Inflammatory macrophage treated with lipopolysaccharide for 4 hours (primary cell): Measurements from ENCODE around the gene PDK2.
A peak's percentile ranks its signal among the peaks of the same experiment; 100 is the strongest.

Experiments
- DNase-seq: peaks from one replicate; pipeline ENCODE4 v3.0.0-alpha.2; 2020

PDK2 gene

DNA sequence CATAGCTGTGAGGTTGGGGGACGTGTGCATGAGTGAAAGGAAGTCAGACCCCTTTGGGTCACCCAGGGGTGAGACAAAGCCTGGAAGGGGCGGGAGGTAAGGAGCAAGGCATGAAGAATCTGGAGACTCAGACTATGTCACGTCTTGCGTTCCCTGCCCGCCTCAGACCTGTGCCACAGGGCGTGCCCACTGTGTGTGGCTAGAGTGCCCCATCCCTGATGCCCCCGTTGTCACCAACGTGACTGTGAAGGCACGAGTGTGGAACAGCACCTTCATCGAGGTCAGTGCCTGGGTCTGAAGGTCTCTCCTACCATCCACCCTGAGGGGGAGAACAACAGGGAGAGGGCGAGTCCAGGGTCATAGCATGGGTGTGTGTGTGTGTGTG, 15.1 kb upstream of the PDK2 start:
- no peak for DNase-seq

- no peak for DNase-seq
Measured at GRCh38 chr17:50080827-50081226, 14.3 kb upstream of the PDK2 start.

- DNase-seq: no peak
Measured at GRCh38 chr17:50081757-50082156, 13.4 kb upstream of the PDK2 start.

- DNase-seq: peak; percentile 70
Measured at GRCh38 chr17:50087246-50087911, 7.8 kb upstream of the PDK2 start.

GRCh38 chr17:50087912-50088405, 7.2 kb upstream of the PDK2 start:
- DNase-seq: no peak

DNA sequence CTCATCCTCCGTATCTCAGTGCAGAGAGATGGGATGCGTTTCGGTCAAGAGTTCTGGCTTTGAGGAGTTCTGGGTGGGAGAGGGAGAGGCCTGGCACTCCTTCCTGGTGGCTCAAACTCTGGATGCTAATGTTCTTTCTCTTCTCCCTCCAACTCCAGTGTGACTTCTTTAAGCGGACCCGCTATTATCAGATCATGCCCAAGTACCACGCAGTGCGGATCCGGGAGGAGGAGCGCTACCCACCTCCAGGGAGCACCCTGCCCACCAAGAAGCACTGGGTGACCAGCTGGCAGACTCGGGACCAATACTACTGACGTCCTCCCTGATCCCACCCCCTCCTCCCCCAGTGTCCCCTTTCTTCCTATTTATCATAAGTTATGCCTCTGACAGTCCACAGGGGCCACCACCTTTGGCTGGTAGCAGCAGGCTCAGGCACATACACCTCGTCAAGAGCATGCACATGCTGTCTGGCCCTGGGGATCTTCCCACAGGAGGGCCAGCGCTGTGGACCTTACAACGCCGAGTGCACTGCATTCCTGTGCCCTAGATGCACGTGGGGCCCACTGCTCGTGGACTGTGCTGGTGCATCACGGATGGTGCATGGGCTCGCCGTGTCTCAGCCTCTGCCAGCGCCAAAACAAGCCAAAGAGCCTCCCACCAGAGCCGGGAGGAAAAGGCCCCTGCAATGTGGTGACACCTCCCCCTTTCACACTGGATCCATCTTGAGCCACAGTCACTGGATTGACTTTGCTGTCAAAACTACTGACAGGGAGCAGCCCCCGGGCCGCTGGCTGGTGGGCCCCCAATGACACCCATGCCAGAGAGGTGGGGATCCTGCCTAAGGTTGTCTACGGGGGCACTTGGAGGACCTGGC, 6.0 kb upstream of the PDK2 start:
- no peak for DNase-seq

GRCh38 chr17:50090071-50090470, 5.1 kb upstream of the PDK2 start:
- DNase-seq: no peak

GRCh38 chr17:50090971-50091917, 3.9 kb upstream of the PDK2 start:
- DNase-seq: no peak

- no peak for DNase-seq
Measured at GRCh38 chr17:50091918-50092285, 3.2 kb upstream of the PDK2 start.

DNA sequence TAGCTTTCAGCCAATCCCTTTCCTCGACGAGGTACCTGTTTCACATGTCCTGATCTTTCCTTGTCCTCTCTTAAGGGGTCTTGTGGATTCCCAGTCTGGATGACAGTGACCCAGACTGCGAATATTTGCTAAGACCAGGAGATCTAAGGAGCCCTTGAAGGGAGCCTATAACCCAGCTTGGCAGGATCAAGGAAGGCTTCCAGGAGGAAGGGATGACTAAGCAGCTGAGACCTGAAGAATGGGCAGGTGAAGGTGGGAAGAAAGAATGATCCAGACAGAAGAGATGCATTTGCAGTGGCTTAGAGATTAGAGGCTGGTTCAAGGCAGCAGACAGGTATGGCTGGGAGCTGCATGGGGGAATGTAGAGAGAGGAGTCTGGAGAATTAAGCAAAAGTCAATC, 1.9 kb upstream of the PDK2 start:
- no peak for DNase-seq

- DNase-seq: no peak
Measured at GRCh38 chr17:50093807-50094206, 1.3 kb upstream of the PDK2 start.

DNA sequence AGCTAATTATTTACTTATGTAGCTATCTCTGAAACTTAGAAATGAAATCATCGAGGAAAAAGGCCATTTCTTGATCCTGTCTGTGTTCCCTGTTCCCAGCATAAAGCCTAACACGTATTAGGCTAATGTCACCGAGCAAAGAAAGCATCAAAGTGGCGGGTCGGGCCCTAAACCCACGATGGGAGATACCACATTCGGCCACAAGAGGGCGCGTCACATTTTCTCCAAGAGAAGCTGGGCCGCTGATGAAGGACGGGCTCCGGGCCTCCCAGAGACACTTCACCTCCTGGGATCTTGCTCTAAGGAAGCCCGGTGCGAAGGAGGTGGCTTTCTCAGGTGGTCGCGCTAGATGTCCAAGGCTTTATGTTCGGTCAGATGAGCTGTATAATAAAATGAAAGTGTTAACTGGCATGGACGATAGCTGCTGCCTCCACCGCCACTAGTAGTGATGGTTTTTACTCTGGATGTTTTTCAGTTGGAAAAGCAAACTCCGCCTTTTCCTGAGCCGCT, 853 bp upstream of the PDK2 start:
- peak; percentile 78 for DNase-seq

GRCh38 chr17:50095626-50096037, 481 bp downstream of the PDK2 start:
- no peak for DNase-seq

DNA sequence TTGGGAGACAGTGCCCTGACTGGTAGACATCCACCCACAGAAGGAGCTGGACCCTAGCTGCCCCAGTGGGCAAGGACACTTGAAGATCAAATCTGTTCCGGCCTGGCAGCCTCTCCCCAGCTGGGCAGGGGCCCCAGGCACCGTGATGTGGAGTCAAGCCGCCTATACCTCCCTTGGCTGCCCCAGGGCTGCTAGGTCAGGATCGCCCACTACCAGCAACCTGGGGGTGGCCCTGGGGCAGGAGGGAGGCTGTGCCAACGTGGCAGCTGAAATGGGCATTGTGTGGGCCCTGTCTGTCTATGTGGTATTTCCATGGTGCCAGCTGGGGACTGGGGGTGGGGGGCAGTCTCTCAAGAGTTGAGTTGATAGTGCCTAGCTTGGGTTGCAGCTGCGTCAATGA, 941 bp downstream of the PDK2 start:
- DNase-seq: no peak

GRCh38 chr17:50096758-50097157, 1.6 kb downstream of the PDK2 start:
- DNase-seq: no peak

- DNase-seq: no peak
Measured at GRCh38 chr17:50097455-50097854, 2.3 kb downstream of the PDK2 start.

DNA sequence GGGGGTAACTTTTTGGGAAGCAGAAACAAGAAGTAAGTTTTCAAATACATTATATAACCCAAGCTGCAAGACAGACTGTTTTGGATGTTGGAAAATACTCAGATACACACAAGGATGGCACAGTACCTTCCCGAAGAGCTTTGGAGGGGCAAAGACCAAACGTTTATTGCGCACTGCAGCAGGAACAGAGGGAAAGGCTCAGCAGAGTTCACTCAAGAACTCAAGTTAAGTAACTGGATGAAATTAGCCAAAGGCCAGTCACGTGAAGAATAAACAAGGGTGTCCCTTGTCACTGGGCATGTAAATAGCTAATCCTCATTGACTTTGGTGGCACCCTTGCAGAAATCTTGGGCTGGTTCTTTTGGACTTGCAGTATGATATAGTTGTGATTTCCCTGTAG, 2.8 kb downstream of the PDK2 start:
- no peak for DNase-seq

DNA sequence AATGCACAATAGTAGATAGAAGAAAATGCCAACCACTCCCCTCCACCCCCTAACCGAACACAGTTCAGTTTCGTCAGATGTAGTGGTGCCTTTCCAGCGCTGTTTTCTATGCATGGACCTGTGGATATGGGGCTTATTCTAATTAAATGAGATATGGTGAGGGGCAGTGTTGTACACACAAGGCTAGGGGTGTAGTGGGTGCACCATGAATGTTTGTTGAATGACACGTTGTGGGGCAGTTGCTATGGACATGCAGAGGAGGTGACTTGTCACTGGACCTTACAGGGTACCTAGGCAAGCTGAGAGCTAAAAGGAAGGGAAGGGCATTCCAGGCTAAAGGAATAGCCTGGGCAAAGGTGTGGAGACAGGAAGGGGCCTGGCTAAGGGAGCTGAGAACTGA, 3.4 kb downstream of the PDK2 start:
- DNase-seq: no peak

DNA sequence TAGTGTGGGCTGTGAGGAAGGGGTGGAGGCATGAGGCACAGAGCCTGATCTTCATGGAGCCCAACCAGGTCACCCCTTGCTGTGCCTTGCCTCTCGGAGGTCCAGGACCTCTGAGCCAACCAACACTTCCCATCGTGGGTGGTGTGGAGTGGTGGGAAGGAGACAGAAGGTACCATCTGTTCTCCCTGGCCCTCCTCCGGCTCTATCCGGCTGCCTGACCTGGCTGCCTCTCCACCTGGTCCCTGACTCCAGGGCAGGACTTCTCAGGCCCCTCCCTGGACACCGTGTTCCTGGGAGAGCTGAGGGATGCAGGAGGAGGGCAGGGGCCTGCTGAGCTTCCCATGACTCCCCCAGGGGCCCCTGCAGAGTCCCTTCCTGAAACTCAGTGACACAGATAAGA, 3.9 kb downstream of the PDK2 start:
- DNase-seq: no peak

GRCh38 chr17:50100480-50100883, 5.3 kb downstream of the PDK2 start:
- no peak for DNase-seq

DNA sequence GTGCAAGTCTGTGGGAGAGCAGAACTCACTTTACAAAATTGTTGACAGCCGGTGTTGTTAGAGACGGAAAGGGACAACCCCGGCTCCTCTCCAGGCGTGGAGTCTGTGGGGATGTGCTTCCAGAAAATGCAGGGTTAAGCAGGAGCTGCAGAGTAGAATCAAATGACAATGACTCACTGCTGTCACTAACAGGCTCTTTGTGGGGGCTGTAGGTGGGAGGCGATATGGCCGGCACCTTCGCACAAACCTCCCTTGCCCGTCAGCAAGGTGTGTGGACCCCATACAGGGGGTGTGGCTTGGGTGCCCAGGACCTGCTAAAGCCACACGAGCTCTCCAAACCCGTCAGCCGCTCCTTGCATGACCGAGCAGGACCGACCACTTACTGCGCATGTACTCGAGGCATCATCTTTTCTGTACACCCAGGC, 5.8 kb downstream of the PDK2 start:
- DNase-seq: no peak

GRCh38 chr17:50101346-50102163, 6.4 kb downstream of the PDK2 start:
- no peak for DNase-seq
